Measurements from ENCODE around the gene MARVELD1.

DNA sequence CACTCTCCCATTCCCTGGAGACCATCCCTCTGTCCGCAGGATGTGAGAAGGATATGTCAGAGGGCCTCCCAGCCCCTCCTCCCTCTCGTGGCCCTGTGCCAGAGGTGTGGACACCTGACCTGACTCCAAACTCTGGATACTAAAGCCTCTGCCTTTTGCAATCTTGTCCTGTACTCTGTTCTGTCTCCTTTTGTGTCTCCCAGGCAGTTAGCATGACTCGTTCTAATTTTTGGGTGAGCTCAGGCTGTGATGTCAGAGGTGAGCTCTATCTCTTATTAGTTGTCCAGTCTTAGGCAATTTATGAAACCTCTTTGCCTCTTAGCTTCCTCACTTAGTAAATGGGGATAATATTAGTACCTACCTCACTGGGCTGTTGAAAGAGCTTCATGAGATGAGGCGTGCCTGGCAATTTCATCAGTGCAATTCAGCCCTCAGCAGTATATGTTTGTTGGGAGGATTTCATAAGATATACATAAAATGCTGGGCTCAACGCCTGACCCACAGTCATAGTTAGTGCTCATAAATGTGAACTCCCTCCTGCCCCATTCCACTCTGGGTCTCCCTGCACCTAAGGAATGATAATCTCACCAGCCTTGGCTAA, 10.9 kb downstream of the MARVELD1 start:
- TF ChIP-seq POLR2AphosphoS5 (IDR thresholded peaks at IDR 0.05) (no peak), EP300 (IDR thresholded peaks at IDR 0.05; ENCODE audit: low read depth) (no peak)
- TF ChIP-seq, protein P1, sequence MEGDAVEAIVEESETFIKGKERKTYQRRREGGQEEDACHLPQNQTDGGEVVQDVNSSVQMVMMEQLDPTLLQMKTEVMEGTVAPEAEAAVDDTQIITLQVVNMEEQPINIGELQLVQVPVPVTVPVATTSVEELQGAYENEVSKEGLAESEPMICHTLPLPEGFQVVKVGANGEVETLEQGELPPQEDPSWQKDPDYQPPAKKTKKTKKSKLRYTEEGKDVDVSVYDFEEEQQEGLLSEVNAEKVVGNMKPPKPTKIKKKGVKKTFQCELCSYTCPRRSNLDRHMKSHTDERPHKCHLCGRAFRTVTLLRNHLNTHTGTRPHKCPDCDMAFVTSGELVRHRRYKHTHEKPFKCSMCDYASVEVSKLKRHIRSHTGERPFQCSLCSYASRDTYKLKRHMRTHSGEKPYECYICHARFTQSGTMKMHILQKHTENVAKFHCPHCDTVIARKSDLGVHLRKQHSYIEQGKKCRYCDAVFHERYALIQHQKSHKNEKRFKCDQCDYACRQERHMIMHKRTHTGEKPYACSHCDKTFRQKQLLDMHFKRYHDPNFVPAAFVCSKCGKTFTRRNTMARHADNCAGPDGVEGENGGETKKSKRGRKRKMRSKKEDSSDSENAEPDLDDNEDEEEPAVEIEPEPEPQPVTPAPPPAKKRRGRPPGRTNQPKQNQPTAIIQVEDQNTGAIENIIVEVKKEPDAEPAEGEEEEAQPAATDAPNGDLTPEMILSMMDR (IDR thresholded peaks at IDR 0.05), result no peak
